Aorta (tissue), 5 donors: ENCODE data around the gene RSRC1. TPM values are rescaled to one million over a fixed set of nuclear protein-coding genes. Genes with fewer than 3 reads are reported as not detected.

ENCODE experiments used
- ATAC-seq: fragments of 200-7000 bp; cut with Tn5 transposase; one replicate; pipeline ENCODE4 v1.9.1; 2022; ENCODE audit warnings: moderate library complexity; ENCODE audit not compliant: low FRiP score
- DNase-seq, 2 donors: peaks; one replicate each; pipeline ENCODE4 v3.0.0-alpha.2; 2020
- H3K27ac ChIP-seq, 2 donors: one replicate each; pipeline ENCODE4 v1.5.1; 2013; ENCODE audit warnings: low read length in 2 of 2, mild to moderate bottlenecking in 2 of 2, moderate library complexity in 2 of 2, control low read depth in 1 of 2, inconsistent platforms in 1 of 2, low read depth in 1 of 2
- H3K27me3 ChIP-seq, 2 donors: one replicate each; pipeline ENCODE4 v1.6.1; 2013; ENCODE audit warnings: control low read depth in 1 of 2, low read length in 1 of 2, mild to moderate bottlenecking in 1 of 2, moderate library complexity in 1 of 2; ENCODE audit not compliant: insufficient read depth in 2 of 2, control insufficient read depth in 1 of 2
- H3K36me3 ChIP-seq, 2 donors: one replicate each; pipeline ENCODE4 v1.6.1; 2013; ENCODE audit warnings: control low read depth in 1 of 2, low read length in 1 of 2, mild to moderate bottlenecking in 1 of 2; ENCODE audit not compliant: insufficient read depth in 2 of 2, control insufficient read depth in 1 of 2
- H3K4me1 ChIP-seq, 2 donors: one replicate each; pipeline ENCODE4 v1.6.1; 2013; ENCODE audit warnings: low read length in 2 of 2, control low read depth in 1 of 2, mild to moderate bottlenecking in 1 of 2, moderate library complexity in 1 of 2; ENCODE audit not compliant: insufficient read depth in 2 of 2, control insufficient read depth in 1 of 2
- H3K4me3 ChIP-seq, 2 donors: one replicate each; pipeline ENCODE4 v1.5.1; 2013; ENCODE audit warnings: low read length in 2 of 2, control low read depth in 1 of 2, mild to moderate bottlenecking in 1 of 2
- H3K9me3 ChIP-seq: one replicate; pipeline ENCODE4 v1.6.1; 2013; ENCODE audit warnings: mild to moderate bottlenecking, low read length; ENCODE audit not compliant: control insufficient read depth
- WGBS, 2 donors: extraction: QIAGEN DNeasy Blood & Tissue Kit; methylation state at CpG; one replicate each; pipeline ENCODE4 v1.1.7; 2013; 5-methylcytosine and 5-hydroxymethylcytosine counted together
- intact Hi-C, 2 donors: fragments of 100-400 bp; cut with DNase I; formaldehyde crosslinking; loops; one replicate each; pipeline versions ENCODE4 v1.14.2 to v1.15.0; 2022
- polyA plus RNA-seq, 2 donors: library from polyadenylated mRNA; stranded (reverse); fragments of 200-250 nt; gene quantifications; one replicate each; pipeline ENCODE4 v1.2.3, GENCODE V29; 2013
- total RNA-seq, 2 donors: library from RNA; stranded (reverse); fragmentation: NEBNext Ultra II Directional; extraction: Animal tissue kit (Norgen Biotek cat#: 25700); gene quantifications; one replicate each; pipeline ENCODE4 v1.2.1, GENCODE V29; 2021
- donor health status: healthy with polysubstance abuse.
- donor health status: Bipolar disorder and iron deficiency.
- donor health status: DM: no; HTN: no; CAD: no.
- donor health status: DM: no; HTN: no; CAD: no.
- donor health status: DM: yes; HTN: yes; CAD: no.

RSRC1 gene
- total and polyA plus RNA-seq, 4 donors = 17.3 to 39.4 (median 28.4) TPM

- Histone ChIP-seq H3K36me3 (no peaks in the 10 kb centered on the region), H3K9me3 (no peaks in the 10 kb centered on the region), H3K4me1 (no peaks in the 10 kb centered on the region), H3K4me3 (no peak overlapping the region), H3K27ac (no peak overlapping the region), H3K27me3 (no peaks in the 10 kb centered on the region)
- WGBS, 2 donors = 92 to 94% methylated on average over 1 of the region's 1 CpG
- intact Hi-C loops = no loop called here
- DNase-seq = no peak
- ATAC-seq = no peak
These were observed 341.6 kb downstream of the RSRC1 start for GRCh38 chr3:158451405-158452055.

DNA sequence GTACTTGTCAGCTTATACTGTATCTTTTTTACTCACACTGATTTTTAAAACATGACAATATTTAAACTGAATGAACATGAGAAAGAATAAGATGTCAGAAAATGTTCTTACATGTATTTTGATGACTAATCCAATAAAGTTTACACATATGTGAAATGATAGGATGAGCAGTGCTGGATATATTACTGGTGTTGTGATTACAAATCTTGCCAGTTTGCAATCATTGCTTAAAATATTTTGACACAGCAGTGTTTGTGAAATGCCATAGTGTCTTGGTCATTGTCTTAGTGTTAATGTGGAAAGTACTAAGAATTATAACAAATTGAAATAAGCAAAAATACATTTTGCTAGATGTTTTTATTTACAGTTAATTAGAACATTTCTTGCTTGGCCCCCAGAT lies 342.4 kb downstream of the RSRC1 start:
- H3K4me3 ChIP-seq = no peak overlapping the region
- H3K4me1 ChIP-seq = no peaks in the 10 kb centered on the region
- no peaks in the 10 kb centered on the region for H3K27me3 ChIP-seq
- no peak overlapping the region for H3K27ac ChIP-seq
- no peaks in the 10 kb centered on the region for H3K36me3 ChIP-seq
- no peaks in the 10 kb centered on the region for H3K9me3 ChIP-seq
- DNase-seq = no peak
- ATAC-seq = no peak
- intact Hi-C loops = no loop called here

DNA sequence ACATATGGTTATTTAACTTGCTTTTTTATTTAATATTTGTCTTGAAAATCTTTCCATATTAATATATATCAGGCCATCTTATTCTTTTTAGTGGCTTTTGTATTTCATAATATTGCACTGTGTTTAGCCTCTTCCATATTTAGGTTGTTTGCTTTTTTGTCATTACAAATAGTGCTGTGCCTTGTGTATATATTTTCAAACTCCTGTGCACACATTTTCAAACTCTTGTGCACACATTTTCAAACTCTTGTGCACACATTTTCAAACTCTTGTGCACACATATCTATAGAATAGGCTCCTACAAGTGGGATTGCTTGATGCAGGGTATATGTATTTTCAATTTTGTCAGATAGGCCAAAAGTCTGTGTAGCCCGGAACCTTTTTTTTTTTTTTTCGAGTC lies 343.1 kb downstream of the RSRC1 start:
- no peaks in the 10 kb centered on the region for H3K36me3 ChIP-seq
- no peak overlapping the region for H3K27ac ChIP-seq
- H3K4me3 ChIP-seq = no peak overlapping the region
- intact Hi-C loops = no loop called here
- 91 to 96% methylated on average over 2 of the region's 2 CpGs for WGBS, 2 donors
- no peaks in the 10 kb centered on the region for H3K4me1 ChIP-seq
- ATAC-seq = no peak
- no peak for DNase-seq
- H3K9me3 ChIP-seq = no peaks in the 10 kb centered on the region
- no peaks in the 10 kb centered on the region for H3K27me3 ChIP-seq

DNA sequence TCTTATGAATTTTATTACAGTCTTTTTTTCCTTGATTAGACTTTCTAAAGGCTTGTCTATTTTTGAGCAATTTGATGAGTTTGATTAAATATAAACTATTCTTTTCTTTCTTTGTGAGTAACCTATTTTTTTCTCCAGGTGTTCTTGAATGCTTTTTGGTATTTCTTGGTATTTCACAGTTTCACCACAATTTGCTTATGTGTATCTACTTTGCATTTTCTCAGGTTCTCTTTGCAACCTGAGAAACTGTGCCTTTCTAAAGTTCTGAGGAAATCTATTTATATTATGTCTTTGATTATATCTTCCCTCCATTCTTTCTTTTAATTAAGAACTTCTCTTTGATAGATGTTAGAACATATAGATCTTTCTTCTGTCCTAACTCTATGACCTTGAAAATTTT lies 344.0 kb downstream of the RSRC1 start:
- Histone ChIP-seq H3K27ac (no peak overlapping the region), H3K27me3 (no peaks in the 10 kb centered on the region), H3K4me3 (no peak overlapping the region), H3K4me1 (no peaks in the 10 kb centered on the region), H3K9me3 (no peaks in the 10 kb centered on the region), H3K36me3 (no peaks in the 10 kb centered on the region)
- intact Hi-C loops = no loop called here
- DNase-seq = no peak
- ATAC-seq = no peak

DNA sequence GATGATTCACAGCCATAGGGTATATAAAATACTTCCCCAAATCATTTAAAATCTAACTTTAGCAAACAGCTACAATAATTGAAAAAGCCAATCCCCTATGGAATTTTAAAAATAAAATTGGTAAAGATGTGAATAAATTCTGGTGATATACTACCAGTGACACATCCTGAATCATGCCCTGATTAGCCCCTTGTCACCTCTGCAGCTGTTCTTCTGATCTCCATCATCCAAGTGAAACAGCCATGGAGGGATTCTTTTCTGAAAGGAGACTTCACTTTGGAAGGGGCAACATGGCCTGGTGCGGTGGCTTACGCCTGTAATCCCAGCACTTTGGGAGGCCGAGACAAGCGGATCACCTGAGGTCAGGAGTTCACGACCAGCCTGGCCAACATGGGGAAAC lies 345.5 kb downstream of the RSRC1 start:
- ATAC-seq (no peak), DNase-seq (no peak)
- H3K9me3 ChIP-seq = no peaks in the 10 kb centered on the region
- H3K27ac ChIP-seq = no peak overlapping the region
- no peaks in the 10 kb centered on the region for H3K36me3 ChIP-seq
- no peak overlapping the region for H3K4me3 ChIP-seq
- no peaks in the 10 kb centered on the region for H3K4me1 ChIP-seq
- H3K27me3 ChIP-seq = no peaks in the 10 kb centered on the region
- WGBS, 2 donors = 97% methylated on average over 5 of the region's 5 CpGs
- intact Hi-C loops = no loop called here

GRCh38 chr3:158456114-158456513 lies 346.2 kb downstream of the RSRC1 start:
- H3K4me1 ChIP-seq = no peaks in the 10 kb centered on the region
- no peaks in the 10 kb centered on the region for H3K36me3 ChIP-seq
- intact Hi-C loops = no loop called here
- DNase-seq = no peak
- no peaks in the 10 kb centered on the region for H3K9me3 ChIP-seq
- WGBS, 2 donors = 82 to 93% methylated on average over 3 of the region's 3 CpGs
- no peaks in the 10 kb centered on the region for H3K27me3 ChIP-seq
- no peak overlapping the region for H3K4me3 ChIP-seq
- ATAC-seq = no peak
- no peak overlapping the region for H3K27ac ChIP-seq

- Histone ChIP-seq H3K27ac (no peak overlapping the region), H3K27me3 (no peaks in the 10 kb centered on the region), H3K9me3 (no peaks in the 10 kb centered on the region), H3K4me1 (no peaks in the 10 kb centered on the region), H3K36me3 (no peaks in the 10 kb centered on the region), H3K4me3 (no peak overlapping the region)
- 85 to 89% methylated on average over 5 of the region's 5 CpGs for WGBS, 2 donors
- intact Hi-C loops = no loop called here
- DNase-seq (no peak), ATAC-seq (no peak)
These were observed 348.6 kb downstream of the RSRC1 start for GRCh38 chr3:158458464-158458863.

- WGBS, 2 donors = 0 to 92% methylated on average over 1 of the region's 1 CpG
- intact Hi-C loops = no loop called here
These were observed 351.0 kb downstream of the RSRC1 start for GRCh38 chr3:158460926-158461325.

GRCh38 chr3:158463556-158463955 lies 353.7 kb downstream of the RSRC1 start:
- H3K27me3 ChIP-seq = no peaks in the 10 kb centered on the region
- 92 to 95% methylated on average over 3 of the region's 3 CpGs for WGBS, 2 donors
- intact Hi-C loops = no loop called here

More at GRCh38 chr3:158460926-158461325, 351.0 kb downstream of the RSRC1 start:
- no peak overlapping the region for H3K4me3 ChIP-seq
- no peaks in the 10 kb centered on the region for H3K36me3 ChIP-seq
- no peak overlapping the region for H3K27ac ChIP-seq
- DNase-seq (no peak), ATAC-seq (no peak)
- H3K4me1 ChIP-seq = no peaks in the 10 kb centered on the region
- no peaks in the 10 kb centered on the region for H3K9me3 ChIP-seq
- H3K27me3 ChIP-seq = no peaks in the 10 kb centered on the region

More at GRCh38 chr3:158463556-158463955, 353.7 kb downstream of the RSRC1 start:
- no peaks in the 10 kb centered on the region for H3K36me3 ChIP-seq
- ATAC-seq = no peak
- DNase-seq = no peak
- no peaks in the 10 kb centered on the region for H3K4me1 ChIP-seq
- H3K9me3 ChIP-seq = no peaks in the 10 kb centered on the region
- H3K27ac ChIP-seq = no peak overlapping the region
- H3K4me3 ChIP-seq = no peak overlapping the region
